OCI-LY7 (cell line): ENCODE results near the gene SCN10A. TPM values are rescaled to one million over a fixed set of nuclear protein-coding genes. Genes with fewer than 3 reads are reported as not detected.

ENCODE experiments used
- BruUV-seq: library from RNA; stranded (reverse); fragments of 400-500 nt; replicated peaks from 2 replicates; lab custom pipeline; 2021; lab: Mats Ljungman, UMichigan
- CTCF ChIA-PET: fragments of 300-600 bp; sonication (Branson Sonifier 250); formaldehyde crosslinking; loops from one replicate; lab custom pipeline; 2022; ENCODE audit warnings: antibody characterized with exemption; ENCODE audit not compliant: unreplicated experiment; lab: Charles Lee
- POLR2A ChIA-PET: fragments of 300-600 bp; sonication (Branson Sonifier 250); formaldehyde crosslinking; loops from one replicate; lab custom pipeline; 2022; ENCODE audit warnings: antibody characterized with exemption; lab: Charles Lee
- DNase-seq: peaks from one replicate; pipeline ENCODE4 v3.0.0-alpha.2; 2015; ENCODE audit warnings: low spot score
- H2AFZ ChIP-seq: fragments of 200-600 bp; sonication (generic), shearing (Covaris generic); 2 replicates; pipeline ENCODE4 v1.6.1; 2014; ENCODE audit warnings: mild to moderate bottlenecking, antibody characterized with exemption, low read length, moderate library complexity
- H3K27ac ChIP-seq: fragments of 200-600 bp; sonication (generic); 2 replicates; pipeline ENCODE4 v1.5.1; 2014; ENCODE audit warnings: mixed run types, low read depth, mild to moderate bottlenecking, moderate library complexity, low read length, inconsistent platforms; ENCODE audit not compliant: poor library complexity, severe bottlenecking
- H3K36me3 ChIP-seq: fragments of 200-600 bp; sonication (generic); 2 replicates; pipeline ENCODE4 v1.6.1; 2014; ENCODE audit warnings: mild to moderate bottlenecking, antibody characterized with exemption, low read length, moderate library complexity, mixed read lengths; ENCODE audit not compliant: insufficient read depth
- H3K4me1 ChIP-seq: fragments of 200-600 bp; sonication (generic); 2 replicates; pipeline ENCODE4 v1.5.1; 2014; ENCODE audit warnings: mild to moderate bottlenecking, low read length; ENCODE audit not compliant: insufficient read depth, poor library complexity, severe bottlenecking
- H3K4me2 ChIP-seq: fragments of 200-600 bp; sonication (generic); 2 replicates; pipeline ENCODE4 v1.6.1; 2014; ENCODE audit warnings: mild to moderate bottlenecking, low read length
- H3K4me3 ChIP-seq: fragments of 200-600 bp; sonication (generic); 2 replicates; pipeline ENCODE4 v1.5.1; 2014; ENCODE audit warnings: mild to moderate bottlenecking, low read depth, low read length; ENCODE audit not compliant: poor library complexity, severe bottlenecking
- H3K79me2 ChIP-seq: fragments of 200-600 bp; sonication (generic); 2 replicates; pipeline ENCODE4 v1.6.1; 2016; ENCODE audit warnings: low read depth, mild to moderate bottlenecking, low read length, moderate library complexity, mixed read lengths; ENCODE audit not compliant: insufficient read depth
- H3K9me2 ChIP-seq: fragments of 200-600 bp; sonication (generic); 2 replicates; pipeline ENCODE4 v1.6.1; 2016; ENCODE audit warnings: mild to moderate bottlenecking, low read length, mixed read lengths; ENCODE audit not compliant: insufficient read depth
- H3K9me3 ChIP-seq: fragments of 200-600 bp; sonication (generic); 2 replicates; pipeline ENCODE4 v1.6.1; 2014; ENCODE audit warnings: mild to moderate bottlenecking, mixed run types, low read length, mixed read lengths
- H4K20me1 ChIP-seq: fragments of 200-600 bp; sonication (generic); 2 replicates; pipeline ENCODE4 v1.6.1; 2014; ENCODE audit warnings: mild to moderate bottlenecking, antibody characterized with exemption, low read length, moderate library complexity, mixed read lengths; ENCODE audit not compliant: insufficient read depth
- CTCF ChIP-seq: fragments of 200-600 bp; sonication (generic); conservative IDR thresholded peaks from 2 replicates; pipeline ENCODE4 v1.5.1; 2014; ENCODE audit warnings: mild to moderate bottlenecking, antibody characterized with exemption, low read length, moderate library complexity, mixed read lengths
- EZH2phosphoT487 ChIP-seq: fragments of 200-600 bp; sonication (generic); IDR thresholded peaks from 2 replicates; pipeline ENCODE4 v1.6.1; 2018; ENCODE audit warnings: low read depth, borderline replicate concordance, mild to moderate bottlenecking, mixed run types, antibody characterized with exemption, low read length, moderate library complexity, mixed read lengths
- intact Hi-C: fragments of 100-400 bp; cut with micrococcal nuclease; formaldehyde crosslinking; loops from one replicate; pipeline ENCODE4 v1.10.0; 2022; ENCODE audit not compliant: unreplicated experiment
- total RNA-seq, 2 experiments: library from RNA; depleted of rRNA in 1 of 2; stranded (reverse); fragments of >200 nt in 1 of 2; shearing (Covaris generic) in 1 of 2; gene quantifications; 2 replicates each; pipeline ENCODE4 v1.2.3, GENCODE V29; 2014 to 2022

The SCN10A gene
- total RNA-seq, 2 experiments from 2014 or later: not detected

DNA sequence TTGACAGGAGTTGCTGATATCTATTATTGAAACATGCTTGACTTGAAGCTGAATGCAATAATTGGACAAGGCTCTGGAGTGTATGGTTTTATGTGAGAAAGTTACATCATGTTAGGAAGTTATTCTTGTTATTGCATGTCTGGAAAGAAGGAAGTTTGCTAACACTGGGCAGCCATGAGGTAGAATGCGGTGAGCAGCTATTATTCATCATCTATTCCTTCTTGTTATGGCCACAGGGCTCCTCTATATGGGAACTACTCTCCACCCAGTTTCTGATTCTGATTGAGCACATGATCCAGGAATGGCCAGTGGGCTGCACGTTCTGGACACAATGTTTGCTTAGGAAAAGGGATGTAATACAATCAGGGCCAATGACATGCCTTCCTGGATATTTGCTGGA, 128.7 kb downstream of the SCN10A start:
- no peak for TF ChIP-seq CTCF
- no peak for TF ChIP-seq EZH2phosphoT487
- Histone ChIP-seq H3K27ac (no peak overlapping the region), H3K4me2 (no peak overlapping the region), H4K20me1 (no peaks in the 10 kb centered on the region), H3K4me1 (no peaks in the 10 kb centered on the region), H3K9me3 (no peaks in the 10 kb centered on the region), H3K4me3 (no peak overlapping the region), H2AFZ (no peak overlapping the region), H3K79me2 (no peaks in the 10 kb centered on the region), H3K9me2 (no peaks in the 10 kb centered on the region), H3K36me3 (no peaks in the 10 kb centered on the region)
- no peak for DNase-seq
- intact Hi-C loops: no loop called here
- POLR2A ChIA-PET: no interaction called here
- no TSS peak for BruUV-seq
- CTCF ChIA-PET: no interaction called here

DNA sequence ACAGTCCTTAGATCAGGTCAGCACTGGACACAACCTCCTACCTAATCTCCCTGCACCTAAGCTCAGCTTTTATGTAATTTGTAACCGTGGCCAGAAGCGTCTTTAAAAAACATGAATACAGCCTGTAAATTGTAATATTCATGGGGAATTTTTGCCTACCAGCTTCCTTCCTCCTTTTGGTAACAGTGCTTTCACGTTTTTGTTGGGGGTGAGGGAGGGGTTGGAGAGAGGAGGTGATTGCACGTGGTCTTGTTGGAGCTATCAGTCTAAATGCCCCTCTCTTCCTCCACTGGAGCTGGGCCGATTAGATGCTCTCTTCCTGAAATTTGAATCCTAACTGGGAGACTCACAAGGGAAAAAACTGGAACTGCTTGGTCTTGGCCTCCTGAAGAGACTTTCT, 131.5 kb downstream of the SCN10A start:
- TF ChIP-seq EZH2phosphoT487: no peak
- TF ChIP-seq CTCF: no peak
- intact Hi-C loops: no loop called here
- POLR2A ChIA-PET: interaction anchor here (0.7 kb wide), 1 partner anchor 920 kb away, joined by 4 read pairs; no protein-coding TSS in a partner anchor
- Histone ChIP-seq H3K4me3 (no peak overlapping the region), H2AFZ (no peak overlapping the region), H3K9me3 (no peaks in the 10 kb centered on the region), H3K9me2 (no peaks in the 10 kb centered on the region), H3K27ac (no peak overlapping the region), H3K36me3 (no peaks in the 10 kb centered on the region), H3K4me2 (no peak overlapping the region), H4K20me1 (no peaks in the 10 kb centered on the region), H3K79me2 (no peaks in the 10 kb centered on the region), H3K4me1 (no peaks in the 10 kb centered on the region)
- no peak for DNase-seq
- no TSS peak for BruUV-seq
- CTCF ChIA-PET: no interaction called here

- Histone ChIP-seq H3K4me2 (no peak overlapping the region), H3K9me2 (no peaks in the 10 kb centered on the region), H3K4me3 (no peak overlapping the region), H4K20me1 (no peaks in the 10 kb centered on the region), H3K27ac (no peak overlapping the region), H3K36me3 (no peaks in the 10 kb centered on the region), H3K79me2 (no peaks in the 10 kb centered on the region), H3K4me1 (no peaks in the 10 kb centered on the region), H3K9me3 (no peaks in the 10 kb centered on the region), H2AFZ (no peak overlapping the region)
- ChIA-PET CTCF (no interaction called here), POLR2A (no interaction called here)
- DNase-seq: no peak
- no TSS peak for BruUV-seq
- intact Hi-C loops: no loop called here
- TF ChIP-seq CTCF (no peak), EZH2phosphoT487 (no peak)
Observed at GRCh38 chr3:38669668-38670067, 146.3 kb downstream of the SCN10A start.
